ENCODE data around the gene HOXB4.

DNA sequence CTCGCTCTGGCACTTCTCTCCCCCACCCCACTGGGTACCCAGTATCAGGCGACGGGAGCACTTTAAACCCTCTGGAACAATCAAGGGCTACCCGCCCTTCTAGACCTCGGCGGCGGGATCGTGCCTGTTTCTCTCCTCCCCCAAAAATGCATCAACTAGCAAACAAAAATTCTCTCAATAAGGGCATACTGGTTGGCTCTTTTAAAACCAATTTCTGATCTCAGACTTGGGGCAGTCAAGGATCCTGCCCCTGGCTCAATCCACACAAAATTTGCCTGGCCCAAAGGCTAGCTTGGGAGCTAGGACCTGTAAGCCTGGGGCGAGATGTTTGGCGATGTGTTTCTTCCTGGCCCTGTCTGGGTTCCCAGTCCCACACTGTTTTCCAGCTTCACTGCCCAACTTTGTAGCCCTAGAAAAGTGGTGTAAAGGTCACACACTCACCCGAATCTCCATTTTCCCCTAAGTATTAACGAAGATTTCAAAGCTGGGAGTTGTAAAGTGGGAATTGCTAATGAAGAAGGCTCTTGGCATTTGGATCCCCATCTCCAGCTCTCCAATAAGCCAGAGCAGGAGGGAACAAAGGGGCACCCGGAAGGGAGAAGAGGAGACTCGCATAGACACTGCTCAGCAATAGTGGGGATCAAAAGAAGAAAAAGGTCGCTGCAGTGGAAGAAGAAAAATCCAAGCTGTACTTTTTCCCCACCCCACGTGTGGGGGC lies 18.9 kb downstream of the HOXB4 start:
- TF ChIP-seq, protein P1, sequence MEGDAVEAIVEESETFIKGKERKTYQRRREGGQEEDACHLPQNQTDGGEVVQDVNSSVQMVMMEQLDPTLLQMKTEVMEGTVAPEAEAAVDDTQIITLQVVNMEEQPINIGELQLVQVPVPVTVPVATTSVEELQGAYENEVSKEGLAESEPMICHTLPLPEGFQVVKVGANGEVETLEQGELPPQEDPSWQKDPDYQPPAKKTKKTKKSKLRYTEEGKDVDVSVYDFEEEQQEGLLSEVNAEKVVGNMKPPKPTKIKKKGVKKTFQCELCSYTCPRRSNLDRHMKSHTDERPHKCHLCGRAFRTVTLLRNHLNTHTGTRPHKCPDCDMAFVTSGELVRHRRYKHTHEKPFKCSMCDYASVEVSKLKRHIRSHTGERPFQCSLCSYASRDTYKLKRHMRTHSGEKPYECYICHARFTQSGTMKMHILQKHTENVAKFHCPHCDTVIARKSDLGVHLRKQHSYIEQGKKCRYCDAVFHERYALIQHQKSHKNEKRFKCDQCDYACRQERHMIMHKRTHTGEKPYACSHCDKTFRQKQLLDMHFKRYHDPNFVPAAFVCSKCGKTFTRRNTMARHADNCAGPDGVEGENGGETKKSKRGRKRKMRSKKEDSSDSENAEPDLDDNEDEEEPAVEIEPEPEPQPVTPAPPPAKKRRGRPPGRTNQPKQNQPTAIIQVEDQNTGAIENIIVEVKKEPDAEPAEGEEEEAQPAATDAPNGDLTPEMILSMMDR (IDR thresholded peaks at IDR 0.05) = no peak
- no peak for TF ChIP-seq POLR2A (IDR thresholded peaks at IDR 0.05)

Measured in adrenal gland (tissue), 5 donors.